Neural cell (in vitro differentiated cells): ENCODE measurements around the gene DROSHA. TPM values are rescaled to one million over a fixed set of nuclear protein-coding genes. Genes with fewer than 3 reads are reported as not detected.

ENCODE experiments used
- H2AFZ ChIP-seq: fragments of 200-600, 300-800 bp; sonication (generic), shearing (Covaris generic); 2 replicates; pipeline ENCODE4 v1.6.0; 2014; ENCODE audit warnings: low read depth, mild to moderate bottlenecking, antibody characterized with exemption, low read length, moderate library complexity
- H3F3A ChIP-seq: fragments of 200-600 bp; shearing (Covaris generic); 2 replicates; pipeline ENCODE4 v1.6.1; 2016; ENCODE audit warnings: mild to moderate bottlenecking, moderate library complexity, mixed read lengths, antibody characterized with exemption, low read length; ENCODE audit not compliant: insufficient read depth, poor library complexity, severe bottlenecking
- H3K27ac ChIP-seq: fragments of 200-600, 300-800 bp; sonication (generic), shearing (Covaris generic); 2 replicates; pipeline ENCODE4 v1.5.1; 2014; ENCODE audit warnings: mild to moderate bottlenecking, low read length, moderate library complexity
- H3K27me3 ChIP-seq: fragments of 300-800, 200-600 bp; sonication (generic), shearing (Covaris generic); 2 replicates; pipeline ENCODE4 v1.6.0; 2014; ENCODE audit warnings: mild to moderate bottlenecking, low read depth, low read length, moderate library complexity; ENCODE audit not compliant: insufficient read depth
- H3K36me3 ChIP-seq: fragments of 300-800, 200-600 bp; sonication (generic), shearing (Covaris generic); 2 replicates; pipeline ENCODE4 v1.5.1; 2014; ENCODE audit warnings: mild to moderate bottlenecking, antibody characterized with exemption, low read length, moderate library complexity; ENCODE audit not compliant: insufficient read depth
- H3K4me2 ChIP-seq: fragments of 300-800, 200-600 bp; sonication (generic), shearing (Covaris generic); 2 replicates; pipeline ENCODE4 v1.6.0; 2014; ENCODE audit warnings: mild to moderate bottlenecking, low read length
- H3K4me3 ChIP-seq: fragments of 300-800, 200-600 bp; sonication (generic), shearing (Covaris generic); 2 replicates; pipeline ENCODE4 v1.5.1; 2014; ENCODE audit warnings: mild to moderate bottlenecking, low read length, moderate library complexity
- H3K79me2 ChIP-seq: fragments of 200-600 bp; shearing (Covaris generic); replicated peaks from 2 replicates; pipeline ENCODE4 v1.6.0; 2014; ENCODE audit warnings: mild to moderate bottlenecking, low read length, moderate library complexity; ENCODE audit not compliant: insufficient read depth
- H3K9ac ChIP-seq: fragments of 300-800, 200-600 bp; sonication (generic), shearing (Covaris generic); 2 replicates; pipeline ENCODE4 v1.6.1; 2016; ENCODE audit warnings: mild to moderate bottlenecking, low read length, mixed read lengths
- H3K9me2 ChIP-seq: fragments of 200-600 bp; shearing (Covaris generic); 2 replicates; pipeline ENCODE4 v1.6.1; 2016; ENCODE audit warnings: mild to moderate bottlenecking, low read length, mixed read lengths; ENCODE audit not compliant: insufficient read depth
- H3K9me3 ChIP-seq: fragments of 200-600, 300-800 bp; sonication (generic), shearing (Covaris generic); 2 replicates; pipeline ENCODE4 v1.6.1; 2016; ENCODE audit warnings: mild to moderate bottlenecking, mixed run types, low read length, moderate library complexity, mixed read lengths
- H4K20me1 ChIP-seq: fragments of 200-600 bp; shearing (Covaris generic); 2 replicates; pipeline ENCODE4 v1.6.1; 2016; ENCODE audit warnings: mild to moderate bottlenecking, mixed run types; ENCODE audit not compliant: insufficient read depth
- EP300 ChIP-seq: fragments of 450-650 bp; conservative IDR thresholded peaks from 2 replicates; pipeline ENCODE4 v1.6.1; 2014; ENCODE audit warnings: antibody characterized with exemption, mild to moderate bottlenecking, moderate library complexity; ENCODE audit not compliant: poor library complexity, severe bottlenecking
- EZH2 ChIP-seq: fragments of 200-600, 300-800 bp; shearing (Covaris generic), sonication (generic); IDR thresholded peaks from 2 replicates; pipeline ENCODE4 v1.6.1; 2014; ENCODE audit warnings: antibody characterized with exemption, low read length, borderline replicate concordance, mild to moderate bottlenecking; ENCODE audit not compliant: insufficient read depth, poor library complexity, severe bottlenecking
- MXI1 ChIP-seq: fragments of 450-650 bp; conservative IDR thresholded peaks from 2 replicates; pipeline ENCODE4 v1.6.1; 2014; ENCODE audit warnings: antibody characterized with exemption, mild to moderate bottlenecking; ENCODE audit not compliant: poor library complexity, severe bottlenecking
- POLR2AphosphoS5 ChIP-seq: IDR thresholded peaks from 2 replicates; pipeline ENCODE4 v1.6.1; 2012
- RAD21 ChIP-seq: fragments of 450-650 bp; conservative IDR thresholded peaks from 2 replicates; pipeline ENCODE4 v1.6.1; 2014; ENCODE audit warnings: antibody characterized with exemption, mild to moderate bottlenecking, moderate library complexity
- SMC3 ChIP-seq: fragments of 450-650 bp; conservative IDR thresholded peaks from 2 replicates; pipeline ENCODE4 v1.6.1; 2014; ENCODE audit warnings: antibody characterized with exemption, mild to moderate bottlenecking, moderate library complexity; ENCODE audit not compliant: poor library complexity
- TAF1 ChIP-seq: IDR thresholded peaks from 2 replicates; pipeline ENCODE4 v1.6.1; 2012; ENCODE audit warnings: low read depth
- polyA plus RNA-seq: library from polyadenylated mRNA; depleted of rRNA; stranded (reverse); fragments of >200 nt; gene quantifications from 2 replicates; pipeline ENCODE4 v1.2.3, GENCODE V29; 2014
- TF ChIP-seq, protein P1 (sequence below): fragments of 450-650 bp; IDR thresholded peaks from 2 replicates; pipeline ENCODE4 v1.5.1; 2014; ENCODE audit warnings: antibody characterized with exemption, mild to moderate bottlenecking, moderate library complexity; ENCODE audit not compliant: poor library complexity, severe bottlenecking
- TF ChIP-seq, protein P2 (sequence below): IDR thresholded peaks from 2 replicates; pipeline ENCODE4 v1.6.1; 2012; ENCODE audit warnings: borderline replicate concordance

Gene DROSHA
- polyA plus RNA-seq, 1 donor from 2014 or later: 88.5 TPM

DNA sequence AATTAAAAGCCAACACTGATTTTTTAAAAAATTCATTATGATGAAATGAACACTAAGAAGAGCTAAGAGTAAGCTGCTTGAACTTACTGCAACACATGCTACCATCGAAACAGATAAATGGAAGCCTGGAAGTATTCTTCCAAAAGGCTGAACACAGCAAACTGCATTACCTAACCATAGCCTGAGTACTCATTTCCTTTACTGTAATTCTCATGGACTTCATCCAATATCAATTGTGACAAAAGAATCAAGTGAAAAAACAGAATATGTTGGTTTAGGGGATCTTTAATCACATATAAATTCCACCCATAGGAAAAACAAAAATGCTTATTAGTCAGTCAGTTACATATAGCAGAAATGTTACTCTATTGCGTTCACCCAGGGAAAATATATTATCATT, 68.5 kb downstream of the DROSHA start:
- Histone ChIP-seq H3K9ac (no peak overlapping the region), H3K27me3 (no peaks in the 10 kb centered on the region), H3K79me2 (no peaks in the 10 kb centered on the region), H4K20me1 (no peaks in the 10 kb centered on the region), H2AFZ (no peak overlapping the region), H3K9me2 (no peaks in the 10 kb centered on the region), H3F3A (no peaks in the 10 kb centered on the region), H3K4me2 (no peak overlapping the region), H3K4me3 (no peak overlapping the region), H3K9me3 (no peaks in the 10 kb centered on the region), H3K27ac (no peak overlapping the region), H3K36me3 (peaks cover 23% of the 10 kb centered on the region)
- TF ChIP-seq EZH2: no peak
- no peak for TF ChIP-seq POLR2AphosphoS5
- TF ChIP-seq, protein P1, sequence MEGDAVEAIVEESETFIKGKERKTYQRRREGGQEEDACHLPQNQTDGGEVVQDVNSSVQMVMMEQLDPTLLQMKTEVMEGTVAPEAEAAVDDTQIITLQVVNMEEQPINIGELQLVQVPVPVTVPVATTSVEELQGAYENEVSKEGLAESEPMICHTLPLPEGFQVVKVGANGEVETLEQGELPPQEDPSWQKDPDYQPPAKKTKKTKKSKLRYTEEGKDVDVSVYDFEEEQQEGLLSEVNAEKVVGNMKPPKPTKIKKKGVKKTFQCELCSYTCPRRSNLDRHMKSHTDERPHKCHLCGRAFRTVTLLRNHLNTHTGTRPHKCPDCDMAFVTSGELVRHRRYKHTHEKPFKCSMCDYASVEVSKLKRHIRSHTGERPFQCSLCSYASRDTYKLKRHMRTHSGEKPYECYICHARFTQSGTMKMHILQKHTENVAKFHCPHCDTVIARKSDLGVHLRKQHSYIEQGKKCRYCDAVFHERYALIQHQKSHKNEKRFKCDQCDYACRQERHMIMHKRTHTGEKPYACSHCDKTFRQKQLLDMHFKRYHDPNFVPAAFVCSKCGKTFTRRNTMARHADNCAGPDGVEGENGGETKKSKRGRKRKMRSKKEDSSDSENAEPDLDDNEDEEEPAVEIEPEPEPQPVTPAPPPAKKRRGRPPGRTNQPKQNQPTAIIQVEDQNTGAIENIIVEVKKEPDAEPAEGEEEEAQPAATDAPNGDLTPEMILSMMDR: no peak
- TF ChIP-seq, protein P2, sequence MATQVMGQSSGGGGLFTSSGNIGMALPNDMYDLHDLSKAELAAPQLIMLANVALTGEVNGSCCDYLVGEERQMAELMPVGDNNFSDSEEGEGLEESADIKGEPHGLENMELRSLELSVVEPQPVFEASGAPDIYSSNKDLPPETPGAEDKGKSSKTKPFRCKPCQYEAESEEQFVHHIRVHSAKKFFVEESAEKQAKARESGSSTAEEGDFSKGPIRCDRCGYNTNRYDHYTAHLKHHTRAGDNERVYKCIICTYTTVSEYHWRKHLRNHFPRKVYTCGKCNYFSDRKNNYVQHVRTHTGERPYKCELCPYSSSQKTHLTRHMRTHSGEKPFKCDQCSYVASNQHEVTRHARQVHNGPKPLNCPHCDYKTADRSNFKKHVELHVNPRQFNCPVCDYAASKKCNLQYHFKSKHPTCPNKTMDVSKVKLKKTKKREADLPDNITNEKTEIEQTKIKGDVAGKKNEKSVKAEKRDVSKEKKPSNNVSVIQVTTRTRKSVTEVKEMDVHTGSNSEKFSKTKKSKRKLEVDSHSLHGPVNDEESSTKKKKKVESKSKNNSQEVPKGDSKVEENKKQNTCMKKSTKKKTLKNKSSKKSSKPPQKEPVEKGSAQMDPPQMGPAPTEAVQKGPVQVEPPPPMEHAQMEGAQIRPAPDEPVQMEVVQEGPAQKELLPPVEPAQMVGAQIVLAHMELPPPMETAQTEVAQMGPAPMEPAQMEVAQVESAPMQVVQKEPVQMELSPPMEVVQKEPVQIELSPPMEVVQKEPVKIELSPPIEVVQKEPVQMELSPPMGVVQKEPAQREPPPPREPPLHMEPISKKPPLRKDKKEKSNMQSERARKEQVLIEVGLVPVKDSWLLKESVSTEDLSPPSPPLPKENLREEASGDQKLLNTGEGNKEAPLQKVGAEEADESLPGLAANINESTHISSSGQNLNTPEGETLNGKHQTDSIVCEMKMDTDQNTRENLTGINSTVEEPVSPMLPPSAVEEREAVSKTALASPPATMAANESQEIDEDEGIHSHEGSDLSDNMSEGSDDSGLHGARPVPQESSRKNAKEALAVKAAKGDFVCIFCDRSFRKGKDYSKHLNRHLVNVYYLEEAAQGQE: no peak
- TF ChIP-seq RAD21: no peak
- no peak for TF ChIP-seq MXI1
- no peak for TF ChIP-seq TAF1
- no peak for TF ChIP-seq EP300
- TF ChIP-seq SMC3: no peak

DNA sequence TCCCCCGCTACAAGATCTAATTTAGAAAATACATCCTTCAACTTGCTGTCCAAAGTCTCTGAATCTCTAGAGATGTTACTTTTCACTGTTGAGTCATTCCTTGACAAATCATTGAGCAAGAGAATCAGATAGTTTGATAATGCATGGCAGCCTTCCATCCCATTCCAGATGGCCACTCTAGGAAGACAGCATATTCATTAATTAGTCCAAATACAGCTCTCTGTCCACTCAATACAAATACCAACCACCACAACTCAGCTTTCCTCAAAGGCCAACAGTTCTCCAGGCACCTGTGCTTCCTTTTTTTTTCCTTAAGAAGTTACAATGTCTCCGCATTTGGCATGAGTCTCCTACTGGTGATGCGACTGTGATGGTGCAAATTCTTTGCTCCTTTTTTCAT, 72.3 kb downstream of the DROSHA start:
- H3K27ac ChIP-seq: no peak overlapping the region
- H4K20me1 ChIP-seq: no peaks in the 10 kb centered on the region
- no peaks in the 10 kb centered on the region for H3K27me3 ChIP-seq
- H3K4me3 ChIP-seq: no peak overlapping the region
- no peaks in the 10 kb centered on the region for H3K79me2 ChIP-seq
- no peak overlapping the region for H3K4me2 ChIP-seq
- H3F3A ChIP-seq: no peaks in the 10 kb centered on the region
- no peak overlapping the region for H2AFZ ChIP-seq
- TF ChIP-seq TAF1: no peak
- TF ChIP-seq EP300: no peak
- TF ChIP-seq, protein P1: no peak
- no peak for TF ChIP-seq SMC3
- no peak for TF ChIP-seq EZH2
- TF ChIP-seq MXI1: no peak
- TF ChIP-seq POLR2AphosphoS5: no peak
- TF ChIP-seq, protein P2: no peak
- no peak for TF ChIP-seq RAD21
- no peaks in the 10 kb centered on the region for H3K9me2 ChIP-seq
- peaks cover 16% of the 10 kb centered on the region for H3K36me3 ChIP-seq
- no peak overlapping the region for H3K9ac ChIP-seq
- no peaks in the 10 kb centered on the region for H3K9me3 ChIP-seq
